GM12878 (cell line): ENCODE measurements around the gene SLCO4C1. TPM values are rescaled to one million over a fixed set of nuclear protein-coding genes. Genes with fewer than 3 reads are reported as not detected.
A peak's percentile ranks its signal among the peaks of the same experiment; 100 is the strongest.

Experiments
- ATAC-seq: fragments of 200-7000 bp; cut with Tn5 transposase; 3 replicates; pipeline ENCODE4 v1.9.1; 2020; ENCODE audit warnings: mild to moderate bottlenecking, moderate library complexity
- BruUV-seq: library from RNA; stranded (reverse); fragments of 400-500 nt; replicated peaks from 2 replicates; lab custom pipeline; 2021; lab: Mats Ljungman, UMichigan
- CTCF ChIA-PET: fragments of 300-600 bp; sonication (Branson Sonifier 250); formaldehyde crosslinking; extraction: SDS; loops from one replicate; lab custom pipeline; 2021; ENCODE audit warnings: inconsistent platforms; lab: Yijun Ruan, JAX
- POLR2A ChIA-PET: fragments of 350-600 bp; formaldehyde crosslinking; extraction: SDS; loops from one replicate; lab custom pipeline; 2021; ENCODE audit warnings: inconsistent platforms; lab: Charles Lee
- RAD21 ChIA-PET: fragments of 300-600 bp; sonication (Branson Sonifier 250); formaldehyde crosslinking; loops from one replicate; lab custom pipeline; 2023; ENCODE audit warnings: antibody characterized with exemption; ENCODE audit not compliant: unreplicated experiment; lab: Charles Lee
- SMC1A ChIA-PET: fragments of 300-600 bp; sonication (Branson Sonifier 250); formaldehyde crosslinking; loops from one replicate; lab custom pipeline; 2023; ENCODE audit not compliant: unreplicated experiment, uncharacterized antibody; lab: Charles Lee
- DNase-seq: peaks from one replicate; pipeline ENCODE4 v3.0.0-alpha.2; 2011; ENCODE audit warnings: low read depth, low spot score
- FAIRE-seq: peaks from 3 replicates; lab custom pipeline; 2011; peaks lifted over from hg19 to GRCh38; lab: Jason Lieb, UNC
- H2AFZ ChIP-seq: 2 replicates; pipeline ENCODE4 v1.6.0; 2011; ENCODE audit warnings: low read depth, low read length, control low read depth; ENCODE audit not compliant: control insufficient read depth
- H3K27ac ChIP-seq: 2 replicates; pipeline ENCODE4 v1.5.1; 2011; ENCODE audit warnings: control low read depth; ENCODE audit not compliant: control insufficient read depth, insufficient read depth
- H3K27me3 ChIP-seq, 2 experiments: replicated peaks in 1 of 2; 2 replicates each; pipeline versions ENCODE4 v1.6.0 to v1.6.1; 2011; ENCODE audit warnings: low read length in 1 of 2; ENCODE audit not compliant: control insufficient read depth in 2 of 2, insufficient read depth in 2 of 2
- H3K36me3 ChIP-seq, 2 experiments: 2 replicates each; pipeline ENCODE4 v1.5.1; 2011; ENCODE audit warnings: low read length in 1 of 2; ENCODE audit not compliant: control insufficient read depth in 2 of 2, insufficient read depth in 2 of 2
- H3K4me1 ChIP-seq: 2 replicates; pipeline ENCODE4 v1.6.1; 2011; ENCODE audit warnings: mild to moderate bottlenecking, low read length, moderate library complexity, mixed read lengths; ENCODE audit not compliant: control insufficient read depth, insufficient read depth
- H3K4me2 ChIP-seq: 2 replicates; pipeline ENCODE4 v1.6.0; 2011; ENCODE audit warnings: control low read depth; ENCODE audit not compliant: control insufficient read depth, insufficient read depth
- H3K4me3 ChIP-seq: fragments of 200-600 bp; sonication (generic); 2 replicates; pipeline ENCODE4 v1.5.1; 2016
- H3K79me2 ChIP-seq: 2 replicates; pipeline ENCODE4 v1.6.0; 2011; ENCODE audit warnings: low read length; ENCODE audit not compliant: control insufficient read depth, insufficient read depth
- H3K9ac ChIP-seq: 2 replicates; pipeline ENCODE4 v1.8.0; 2011; ENCODE audit warnings: low read length, control low read depth, mixed read lengths; ENCODE audit not compliant: control insufficient read depth, insufficient read depth
- H3K9me3 ChIP-seq: replicated peaks from 3 replicates; pipeline ENCODE4 v1.5.1; 2011; ENCODE audit warnings: mild to moderate bottlenecking, low read length; ENCODE audit not compliant: control insufficient read depth, insufficient read depth
- H4K20me1 ChIP-seq: 2 replicates; pipeline ENCODE4 v1.6.0; 2011; ENCODE audit not compliant: control insufficient read depth, insufficient read depth
- BHLHE40 ChIP-seq, 2 experiments: fragments of 450-650 bp in 1 of 2; IDR thresholded peaks; 2 replicates each; pipeline ENCODE4 v1.6.1; 2011 to 2017; ENCODE audit warnings: low read depth in 2 of 2, borderline replicate concordance in 1 of 2, improper control_type of control experiment in 1 of 2, low read length in 1 of 2, mild to moderate bottlenecking in 1 of 2
- BMI1 ChIP-seq: fragments of 450-650 bp; IDR thresholded peaks from 2 replicates; pipeline ENCODE4 v1.6.1; 2016; ENCODE audit warnings: mild to moderate bottlenecking, moderate library complexity, borderline replicate concordance
- CHD4 ChIP-seq: fragments of 200-600 bp; sonication (generic); IDR thresholded peaks from 2 replicates; pipeline ENCODE4 v1.6.1; 2016; ENCODE audit warnings: mild to moderate bottlenecking
- GABPA ChIP-seq: IDR thresholded peaks from 2 replicates; pipeline ENCODE4 v1.6.1; 2014; ENCODE audit warnings: antibody characterized with exemption, low read depth, mild to moderate bottlenecking, inconsistent platforms
- HDAC2 ChIP-seq: fragments of 200-600 bp; sonication (generic); IDR thresholded peaks from 2 replicates; pipeline ENCODE4 v1.6.1; 2017
- HDAC6 ChIP-seq: fragments of 200-600 bp; sonication (generic); IDR thresholded peaks from one replicate; pipeline ENCODE4 v1.8.0; 2017; ENCODE audit warnings: antibody characterized with exemption; ENCODE audit not compliant: unreplicated experiment
- KAT2A ChIP-seq: conservative IDR thresholded peaks from 2 replicates; pipeline ENCODE4 v1.6.1; 2011; ENCODE audit warnings: low read depth, low read length; ENCODE audit not compliant: control insufficient read depth
- MEF2B ChIP-seq: fragments of 450-650 bp; IDR thresholded peaks from 2 replicates; pipeline ENCODE4 v1.6.1; 2018; ENCODE audit warnings: mild to moderate bottlenecking, moderate library complexity; ENCODE audit not compliant: partially characterized antibody, poor library complexity, severe bottlenecking
- RAD21 ChIP-seq: IDR thresholded peaks from 2 replicates; pipeline ENCODE4 v1.6.1; 2011; ENCODE audit warnings: mild to moderate bottlenecking, low read depth, low read length, moderate library complexity; ENCODE audit not compliant: insufficient read depth
- RB1 ChIP-seq: fragments of 450-650 bp; formaldehyde crosslinking; IDR thresholded peaks from 2 replicates; pipeline ENCODE4 v1.6.1; 2017; ENCODE audit warnings: mild to moderate bottlenecking, borderline replicate concordance
- RBBP5 ChIP-seq: fragments of 200-600 bp; sonication (generic); conservative IDR thresholded peaks from 2 replicates; pipeline ENCODE4 v1.6.1; 2016
- RCOR1 ChIP-seq: conservative IDR thresholded peaks from 2 replicates; pipeline ENCODE4 v1.6.1; 2012; ENCODE audit warnings: low read depth, low read length, improper control_type of control experiment
- RELA ChIP-seq: fragments of 450-650 bp; IDR thresholded peaks from 2 replicates; pipeline ENCODE4 v1.8.0; 2014; ENCODE audit warnings: borderline replicate concordance; ENCODE audit not compliant: partially characterized antibody
- SUZ12 ChIP-seq: fragments of 200-600 bp; sonication (generic); IDR thresholded peaks from one replicate; pipeline ENCODE4 v1.6.1; 2018; ENCODE audit warnings: antibody characterized with exemption, mild to moderate bottlenecking; ENCODE audit not compliant: unreplicated experiment
- TARDBP ChIP-seq: IDR thresholded peaks from 2 replicates; pipeline ENCODE4 v1.6.1; 2016; ENCODE audit warnings: borderline replicate concordance
- TBL1XR1 ChIP-seq: IDR thresholded peaks from 2 replicates; pipeline ENCODE4 v1.6.1; 2012; ENCODE audit warnings: low read depth, low read length, improper control_type of control experiment
- TCF3 ChIP-seq: IDR thresholded peaks from 2 replicates; pipeline ENCODE4 v1.6.1; 2012; ENCODE audit warnings: low read depth, mild to moderate bottlenecking, low read length, borderline replicate concordance; ENCODE audit not compliant: insufficient read depth
- USF2 ChIP-seq: IDR thresholded peaks from 2 replicates; pipeline ENCODE4 v1.6.1; 2011; ENCODE audit warnings: low read depth, low read length, improper control_type of control experiment, borderline replicate concordance
- ZNF217 ChIP-seq: fragments of 450-650 bp; IDR thresholded peaks from 2 replicates; pipeline ENCODE4 v1.6.1; 2017; ENCODE audit warnings: antibody characterized with exemption, mild to moderate bottlenecking
- ZNF622 ChIP-seq: fragments of 450-650 bp; IDR thresholded peaks from 2 replicates; pipeline ENCODE4 v1.6.1; 2017; ENCODE audit warnings: mild to moderate bottlenecking, inconsistent platforms
- ZZZ3 ChIP-seq: IDR thresholded peaks from 2 replicates; pipeline ENCODE4 v1.6.1; 2011; ENCODE audit warnings: low read depth; ENCODE audit not compliant: control insufficient read depth, insufficient read length
- WGBS: methylation state at CpG from one replicate; pipeline ENCODE4 v1.1.6; 2016; ENCODE audit warnings: low lambda C conversion rate; ENCODE audit not compliant: insufficient replicate concordance, insufficient coverage; ENCODE audit errors: missing lambda C conversion rate; 5-methylcytosine and 5-hydroxymethylcytosine counted together
- in situ Hi-C: fragments of 300-500 bp; cut with MboI; formaldehyde crosslinking; loops from 9 replicates; pipeline ENCODE4 v1.14.3; 2018; ENCODE audit warnings: mixed read lengths
- intact Hi-C: fragments of 100-400 bp; cut with micrococcal nuclease; formaldehyde crosslinking; loops from one replicate; pipeline ENCODE4 v1.14.2; 2022; ENCODE audit not compliant: unreplicated experiment
- polyA plus RNA-seq, 11 experiments: library from polyadenylated mRNA; depleted of rRNA in 4 of 11; unstranded in 6 of 11; stranded (reverse) in 5 of 11; fragments of >200 nt; fragmentation: Nextera tagmentation in 4 of 11; fragmentation: Illumina TruSeq in 1 of 11; extraction: Ambion mirVana in 4 of 11; extraction: Trizol in 1 of 11; gene quantifications; 1 replicate in 1 of 11; 2 replicates in 10 of 11; pipeline versions ENCODE4 v1.2.1 to v1.2.3, GENCODE V29; 2011 to 2016; ENCODE audit warnings: inconsistent platforms in 2 of 11, missing spikeins in 2 of 11, low read depth in 1 of 11
- total RNA-seq, 4 experiments: library from RNA; depleted of rRNA in 3 of 4; stranded (reverse); fragments of >200 nt in 3 of 4; fragmentation: Illumina TruSeq in 1 of 4; extraction: Trizol in 1 of 4; gene quantifications; 2 replicates each; pipeline versions ENCODE4 v1.2.1 to v1.2.3, GENCODE V29; 2013 to 2021

The SLCO4C1 gene
- total and polyA plus RNA-seq, 10 of the 15 experiments (the other 5 are each of a cell fraction or from before 2014, with no cell fraction given) = 0.12 to 3.9 (median 0.83) TPM

- no peak overlapping the region for H3K9ac ChIP-seq
- TF ChIP-seq KAT2A = no peak
- no peak for TF ChIP-seq MEF2B
- DNase-seq (no peak), FAIRE-seq (no peak), ATAC-seq (no peak)
- H3K9me3 ChIP-seq = no peaks in the 10 kb centered on the region
- H3K4me1 ChIP-seq = no peaks in the 10 kb centered on the region
- WGBS = 0% methylated on average over 1 of the region's 1 CpG
- H3K79me2 ChIP-seq = no peaks in the 10 kb centered on the region
- ChIA-PET SMC1A (interaction anchor here (0.6 kb wide), 1 partner anchor 1744 kb away, joined by 3 read pairs; no protein-coding TSS in a partner anchor), CTCF (no interaction called here), POLR2A (no interaction called here), RAD21 (no interaction called here)
- intact Hi-C loops (no loop called here), in situ Hi-C loops (no loop called here)
- no TSS peak for BruUV-seq
- H3K36me3 ChIP-seq = no peaks in the 10 kb centered on the region
- no peak overlapping the region for H3K27ac ChIP-seq
- no peaks in the 10 kb centered on the region for H4K20me1 ChIP-seq
- H2AFZ ChIP-seq = peak overlapping the region; percentile 31; the same call in 1 of the 2 replicates
- no peak overlapping the region for H3K4me3 ChIP-seq
- no peak overlapping the region for H3K4me2 ChIP-seq
- H3K27me3 ChIP-seq = no peaks in the 10 kb centered on the region
Observed at GRCh38 chr5:102229685-102230084, 66.4 kb downstream of the SLCO4C1 start.

GRCh38 chr5:102226321-102226720 is 69.8 kb downstream of the SLCO4C1 start:
- POLR2A ChIA-PET = no interaction called here
- intact Hi-C loops = no loop called here
- TF ChIP-seq CHD4 = no peak
- TF ChIP-seq USF2 = no peak
- no peak for TF ChIP-seq RCOR1
- no peak for TF ChIP-seq ZZZ3
- no peak for TF ChIP-seq TCF3
- no peak for TF ChIP-seq RB1
- no peak for TF ChIP-seq SUZ12
- TF ChIP-seq ZNF217 = no peak
- TF ChIP-seq RBBP5 = no peak
- TF ChIP-seq RELA = no peak
- TF ChIP-seq HDAC6 = no peak
- TF ChIP-seq TARDBP = no peak
- TF ChIP-seq TBL1XR1 = no peak
- TF ChIP-seq HDAC2 = no peak
- TF ChIP-seq ZNF622 = no peak
- TF ChIP-seq BMI1 = no peak
- TF ChIP-seq GABPA = no peak
- no peak for TF ChIP-seq RAD21
- TF ChIP-seq BHLHE40 (IDR thresholded peaks at IDR 0.05; ENCODE audit: borderline replicate concordance in 1 of 2, low read depth in 2 of 2, low read length in 1 of 2) = no peak
- TF ChIP-seq, all 136 proteins: peak for 0
- Histone ChIP-seq H3K36me3 (no peaks in the 10 kb centered on the region), H4K20me1 (no peaks in the 10 kb centered on the region), H3K9ac (no peak overlapping the region), H3K9me3 (no peaks in the 10 kb centered on the region), H2AFZ (no peak overlapping the region), H3K79me2 (no peaks in the 10 kb centered on the region), H3K27ac (no peak overlapping the region), H3K4me1 (no peaks in the 10 kb centered on the region), H3K4me2 (no peak overlapping the region), H3K27me3 (no peaks in the 10 kb centered on the region), H3K4me3 (no peak overlapping the region)
- in situ Hi-C loops = no loop called here
- SMC1A ChIA-PET = no interaction called here
- RAD21 ChIA-PET = no interaction called here
- no TSS peak for BruUV-seq
- CTCF ChIA-PET = no interaction called here
- no peak for DNase-seq
- no peak for ATAC-seq
- FAIRE-seq = no peak
- WGBS = 60% methylated on average over 1 of the region's 1 CpG
